ENCODE measurements around the gene ADARB1. TPM values are rescaled to one million over a fixed set of nuclear protein-coding genes. Genes with fewer than 3 reads are reported as not detected.
A peak's percentile ranks its signal among the peaks of the same experiment; 100 is the strongest.

ADARB1 gene
- total and polyA plus RNA-seq, 2 donors, result 11.9 to 14.6 TPM

- H3K27ac ChIP-seq (ENCODE audit: low read depth in 1 of 2, low read length in 1 of 2), result no peak overlapping the region
- 97% methylated on average over 12 of the region's 12 CpGs for WGBS
- no peak for DNase-seq (ENCODE audit: low read depth in 6 of 9, low spot score in 9 of 9)
- H3K9me3 ChIP-seq (ENCODE audit: control insufficient read depth in 2 of 2, insufficient read depth in 1 of 2, low read length in 1 of 2), result no peaks in the 10 kb centered on the region
- H3K36me3 ChIP-seq (ENCODE audit: control insufficient read depth in 2 of 2, insufficient read depth in 2 of 2, low read length in 1 of 2), result peaks cover 0 to 3% of the 10 kb centered on the region in 2 donors
- no peaks in the 10 kb centered on the region for H3K27me3 ChIP-seq (ENCODE audit: control insufficient read depth in 2 of 2, insufficient read depth in 1 of 2, low read length in 1 of 2)
- H3K4me1 ChIP-seq (ENCODE audit: control insufficient read depth in 2 of 2, insufficient read depth in 2 of 2, low read length in 2 of 2), result peaks cover 0 to 5% of the 10 kb centered on the region in 2 donors
- H3K4me3 ChIP-seq (ENCODE audit: low read length in 2 of 2), result no peak overlapping the region
Observed at GRCh38 chr21:45210461-45210983, 136.1 kb downstream of the ADARB1 start.

- Histone ChIP-seq H3K4me3 (ENCODE audit: low read length in 2 of 2) (no peak overlapping the region), H3K36me3 (ENCODE audit: control insufficient read depth in 2 of 2, insufficient read depth in 2 of 2, low read length in 1 of 2) (peaks cover 0 to 3% of the 10 kb centered on the region in 2 donors), H3K27ac (ENCODE audit: low read depth in 1 of 2, low read length in 1 of 2) (no peak overlapping the region), H3K27me3 (ENCODE audit: control insufficient read depth in 2 of 2, insufficient read depth in 1 of 2, low read length in 1 of 2) (no peaks in the 10 kb centered on the region), H3K4me1 (ENCODE audit: control insufficient read depth in 2 of 2, insufficient read depth in 2 of 2, low read length in 2 of 2) (peaks cover 0 to 5% of the 10 kb centered on the region in 2 donors), H3K9me3 (ENCODE audit: control insufficient read depth in 2 of 2, insufficient read depth in 1 of 2, low read length in 1 of 2) (no peaks in the 10 kb centered on the region)
- WGBS, result 82% methylated on average over 9 of the region's 9 CpGs
- no peak for DNase-seq (ENCODE audit: low read depth in 6 of 9, low spot score in 9 of 9)
Observed at GRCh38 chr21:45211661-45212060, 137.3 kb downstream of the ADARB1 start.

GRCh38 chr21:45213392-45213791 lies 139.0 kb downstream of the ADARB1 start:
- H3K4me1 ChIP-seq (ENCODE audit: control insufficient read depth in 2 of 2, insufficient read depth in 2 of 2, low read length in 2 of 2), result peaks cover 0 to 5% of the 10 kb centered on the region in 2 donors
- no peaks in the 10 kb centered on the region for H3K9me3 ChIP-seq (ENCODE audit: control insufficient read depth in 2 of 2, insufficient read depth in 1 of 2, low read length in 1 of 2)
- H3K27ac ChIP-seq (ENCODE audit: low read depth in 1 of 2, low read length in 1 of 2), result no peak overlapping the region
- WGBS, result 78% methylated on average over 2 of the region's 2 CpGs
- H3K4me3 ChIP-seq (ENCODE audit: low read length in 2 of 2), result no peak overlapping the region
- peaks cover 0 to 3% of the 10 kb centered on the region in 2 donors for H3K36me3 ChIP-seq (ENCODE audit: control insufficient read depth in 2 of 2, insufficient read depth in 2 of 2, low read length in 1 of 2)
- no peak for DNase-seq (ENCODE audit: low read depth in 6 of 9, low spot score in 9 of 9)
- H3K27me3 ChIP-seq (ENCODE audit: control insufficient read depth in 2 of 2, insufficient read depth in 1 of 2, low read length in 1 of 2), result no peaks in the 10 kb centered on the region

- peaks cover 0 to 10% of the 10 kb centered on the region in 2 donors for H3K4me1 ChIP-seq (ENCODE audit: control insufficient read depth in 2 of 2, insufficient read depth in 2 of 2, low read length in 2 of 2)
- peaks cover 0 to 3% of the 10 kb centered on the region in 2 donors for H3K36me3 ChIP-seq (ENCODE audit: control insufficient read depth in 2 of 2, insufficient read depth in 2 of 2, low read length in 1 of 2)
- DNase-seq (ENCODE audit: low read depth in 6 of 9, low spot score in 9 of 9), result no peak
- 94% methylated on average over 2 of the region's 2 CpGs for WGBS
- no peak overlapping the region for H3K27ac ChIP-seq (ENCODE audit: low read depth in 1 of 2, low read length in 1 of 2)
- H3K9me3 ChIP-seq (ENCODE audit: control insufficient read depth in 2 of 2, insufficient read depth in 1 of 2, low read length in 1 of 2), result no peaks in the 10 kb centered on the region
- H3K4me3 ChIP-seq (ENCODE audit: low read length in 2 of 2), result no peak overlapping the region
- no peaks in the 10 kb centered on the region for H3K27me3 ChIP-seq (ENCODE audit: control insufficient read depth in 2 of 2, insufficient read depth in 1 of 2, low read length in 1 of 2)
Observed at GRCh38 chr21:45215213-45215612, 140.8 kb downstream of the ADARB1 start.

- Histone ChIP-seq H3K4me3 (ENCODE audit: low read length in 2 of 2) (no peak overlapping the region), H3K4me1 (ENCODE audit: control insufficient read depth in 2 of 2, insufficient read depth in 2 of 2, low read length in 2 of 2) (peaks cover 0 to 10% of the 10 kb centered on the region in 2 donors), H3K27ac (ENCODE audit: low read depth in 1 of 2, low read length in 1 of 2) (no peak overlapping the region), H3K36me3 (ENCODE audit: control insufficient read depth in 2 of 2, insufficient read depth in 2 of 2, low read length in 1 of 2) (peaks cover 0 to 10% of the 10 kb centered on the region in 2 donors), H3K27me3 (ENCODE audit: control insufficient read depth in 2 of 2, insufficient read depth in 1 of 2, low read length in 1 of 2) (no peaks in the 10 kb centered on the region), H3K9me3 (ENCODE audit: control insufficient read depth in 2 of 2, insufficient read depth in 1 of 2, low read length in 1 of 2) (no peaks in the 10 kb centered on the region)
- no peak for DNase-seq (ENCODE audit: low read depth in 6 of 9, low spot score in 9 of 9)
- WGBS, result 90% methylated on average over 1 of the region's 1 CpG
Observed at GRCh38 chr21:45217010-45217409, 142.6 kb downstream of the ADARB1 start.

GRCh38 chr21:45219517-45219916 lies 145.1 kb downstream of the ADARB1 start:
- Histone ChIP-seq H3K27ac (ENCODE audit: low read depth in 1 of 2, low read length in 1 of 2) (peak overlapping the region; percentile 41 to 42), H3K36me3 (ENCODE audit: control insufficient read depth in 2 of 2, insufficient read depth in 2 of 2, low read length in 1 of 2) (peaks cover 0 to 12% of the 10 kb centered on the region in 2 donors)
- DNase-seq (ENCODE audit: low read depth in 6 of 9, low spot score in 9 of 9), result no peak

GRCh38 chr21:45220071-45220481 lies 145.7 kb downstream of the ADARB1 start:
- Histone ChIP-seq H3K27me3 (ENCODE audit: control insufficient read depth in 2 of 2, insufficient read depth in 1 of 2, low read length in 1 of 2) (no peaks in the 10 kb centered on the region), H3K27ac (ENCODE audit: low read depth in 1 of 2, low read length in 1 of 2) (peak overlapping the region in 1 of 2 donors; percentile 65), H3K4me1 (ENCODE audit: control insufficient read depth in 2 of 2, insufficient read depth in 2 of 2, low read length in 2 of 2) (peaks cover 0 to 19% of the 10 kb centered on the region in 2 donors), H3K9me3 (ENCODE audit: control insufficient read depth in 2 of 2, insufficient read depth in 1 of 2, low read length in 1 of 2) (no peaks in the 10 kb centered on the region), H3K4me3 (ENCODE audit: low read length in 2 of 2) (no peak overlapping the region), H3K36me3 (ENCODE audit: control insufficient read depth in 2 of 2, insufficient read depth in 2 of 2, low read length in 1 of 2) (peaks cover 0 to 12% of the 10 kb centered on the region in 2 donors)
- WGBS, result 91% methylated on average over 4 of the region's 4 CpGs
- DNase-seq (ENCODE audit: low read depth in 6 of 9, low spot score in 9 of 9), result peak in 1 of 9 donors; percentile 23

More at GRCh38 chr21:45219517-45219916, 145.1 kb downstream of the ADARB1 start:
- H3K4me1 ChIP-seq (ENCODE audit: control insufficient read depth in 2 of 2, insufficient read depth in 2 of 2, low read length in 2 of 2), result peaks cover 0 to 13% of the 10 kb centered on the region in 2 donors
- no peaks in the 10 kb centered on the region for H3K9me3 ChIP-seq (ENCODE audit: control insufficient read depth in 2 of 2, insufficient read depth in 1 of 2, low read length in 1 of 2)
- no peak overlapping the region for H3K4me3 ChIP-seq (ENCODE audit: low read length in 2 of 2)
- 95% methylated on average over 6 of the region's 6 CpGs for WGBS
- no peaks in the 10 kb centered on the region for H3K27me3 ChIP-seq (ENCODE audit: control insufficient read depth in 2 of 2, insufficient read depth in 1 of 2, low read length in 1 of 2)

GRCh38 chr21:45220714-45221490 lies 146.5 kb downstream of the ADARB1 start:
- DNase-seq (ENCODE audit: low read depth in 6 of 9, low spot score in 9 of 9), result no peak
- H3K4me3 ChIP-seq (ENCODE audit: low read length in 2 of 2), result no peak overlapping the region

GRCh38 chr21:45222001-45222400 lies 147.6 kb downstream of the ADARB1 start:
- Histone ChIP-seq H3K4me1 (ENCODE audit: control insufficient read depth in 2 of 2, insufficient read depth in 2 of 2, low read length in 2 of 2) (peaks cover 0 to 21% of the 10 kb centered on the region in 2 donors), H3K27me3 (ENCODE audit: control insufficient read depth in 2 of 2, insufficient read depth in 1 of 2, low read length in 1 of 2) (no peaks in the 10 kb centered on the region), H3K4me3 (ENCODE audit: low read length in 2 of 2) (no peak overlapping the region), H3K9me3 (ENCODE audit: control insufficient read depth in 2 of 2, insufficient read depth in 1 of 2, low read length in 1 of 2) (no peaks in the 10 kb centered on the region), H3K36me3 (ENCODE audit: control insufficient read depth in 2 of 2, insufficient read depth in 2 of 2, low read length in 1 of 2) (peaks cover 0 to 12% of the 10 kb centered on the region in 2 donors), H3K27ac (ENCODE audit: low read depth in 1 of 2, low read length in 1 of 2) (peak overlapping the region in 1 of 2 donors; percentile 15)
- 97% methylated on average over 15 of the region's 15 CpGs for WGBS
- no peak for DNase-seq (ENCODE audit: low read depth in 6 of 9, low spot score in 9 of 9)

More at GRCh38 chr21:45220714-45221490, 146.5 kb downstream of the ADARB1 start:
- Histone ChIP-seq H3K36me3 (ENCODE audit: control insufficient read depth in 2 of 2, insufficient read depth in 2 of 2, low read length in 1 of 2) (peaks cover 0 to 12% of the 10 kb centered on the region in 2 donors), H3K4me1 (ENCODE audit: control insufficient read depth in 2 of 2, insufficient read depth in 2 of 2, low read length in 2 of 2) (peaks cover 0 to 19% of the 10 kb centered on the region in 2 donors), H3K27me3 (ENCODE audit: control insufficient read depth in 2 of 2, insufficient read depth in 1 of 2, low read length in 1 of 2) (no peaks in the 10 kb centered on the region), H3K27ac (ENCODE audit: low read depth in 1 of 2, low read length in 1 of 2) (peak overlapping the region in 1 of 2 donors; percentile 65), H3K9me3 (ENCODE audit: control insufficient read depth in 2 of 2, insufficient read depth in 1 of 2, low read length in 1 of 2) (no peaks in the 10 kb centered on the region)
- WGBS, result 96% methylated on average over 29 of the region's 29 CpGs

Measured in thymus (tissue), 11 donors.